ENCODE data around the gene PEX14.

Gene PEX14

GRCh38 chr1:10648689-10649516 is 174.2 kb downstream of the PEX14 start:
- TF ChIP-seq POLR2AphosphoS5 (IDR thresholded peaks at IDR 0.05; ENCODE audit: low read depth, low read length) (no peak), REST (IDR thresholded peaks at IDR 0.05; ENCODE audit: insufficient read depth in 1 of 2, low read depth in 2 of 2, low read length in 2 of 2) (peak; percentile 69 to 85)

- no peak for TF ChIP-seq REST (IDR thresholded peaks at IDR 0.05; ENCODE audit: insufficient read depth in 1 of 2, low read depth in 2 of 2, low read length in 2 of 2)
- TF ChIP-seq POLR2AphosphoS5 (IDR thresholded peaks at IDR 0.05; ENCODE audit: low read depth, low read length), result no peak
- TF ChIP-seq TAF1 (IDR thresholded peaks at IDR 0.05; ENCODE audit: borderline replicate concordance, insufficient read depth, low read length), result no peak
- no peak for TF ChIP-seq FOXP2 (optimal IDR thresholded peaks at IDR 0.05; ENCODE audit: borderline replicate concordance, extremely low read depth, extremely low read length, insufficient read depth)
- no peak for TF ChIP-seq SIN3A (IDR thresholded peaks at IDR 0.05; ENCODE audit: borderline replicate concordance, insufficient read depth, low read length)
These were observed 174.9 kb downstream of the PEX14 start for GRCh38 chr1:10649517-10650201.

- TF ChIP-seq POLR2AphosphoS5 (IDR thresholded peaks at IDR 0.05; ENCODE audit: low read depth, low read length), result no peak
- no peak for TF ChIP-seq SIN3A (IDR thresholded peaks at IDR 0.05; ENCODE audit: borderline replicate concordance, insufficient read depth, low read length)
- no peak for TF ChIP-seq FOXP2 (optimal IDR thresholded peaks at IDR 0.05; ENCODE audit: borderline replicate concordance, extremely low read depth, extremely low read length, insufficient read depth)
- TF ChIP-seq REST (IDR thresholded peaks at IDR 0.05; ENCODE audit: insufficient read depth in 1 of 2, low read depth in 2 of 2, low read length in 2 of 2), result no peak
- no peak for TF ChIP-seq TAF1 (IDR thresholded peaks at IDR 0.05; ENCODE audit: borderline replicate concordance, insufficient read depth, low read length)
These were observed 176.0 kb downstream of the PEX14 start for GRCh38 chr1:10650556-10651388.

- no peak for TF ChIP-seq TAF1 (IDR thresholded peaks at IDR 0.05; ENCODE audit: borderline replicate concordance, insufficient read depth, low read length)
- no peak for TF ChIP-seq FOXP2 (optimal IDR thresholded peaks at IDR 0.05; ENCODE audit: borderline replicate concordance, extremely low read depth, extremely low read length, insufficient read depth)
- no peak for TF ChIP-seq SIN3A (IDR thresholded peaks at IDR 0.05; ENCODE audit: borderline replicate concordance, insufficient read depth, low read length)
- TF ChIP-seq REST (IDR thresholded peaks at IDR 0.05; ENCODE audit: insufficient read depth in 1 of 2, low read depth in 2 of 2, low read length in 2 of 2), result no peak
- TF ChIP-seq POLR2AphosphoS5 (IDR thresholded peaks at IDR 0.05; ENCODE audit: low read depth, low read length), result no peak
These were observed 176.6 kb downstream of the PEX14 start for GRCh38 chr1:10651389-10651766.
